Ascending aorta (tissue), 2 donors: ENCODE results near the gene KRTAP12-1. TPM values are rescaled to one million over a fixed set of nuclear protein-coding genes. Genes with fewer than 3 reads are reported as not detected.

Experiments used
- DNase-seq, 2 donors: peaks; one replicate each; pipeline ENCODE4 v3.0.0-alpha.2; 2019; ENCODE audit warnings: low spot score in 2 of 2
- H3K27ac ChIP-seq, 2 donors: fragments of 200-600 bp; sonication (generic); one replicate each; pipeline ENCODE4 v1.5.1; 2016 to 2017; ENCODE audit warnings: mild to moderate bottlenecking in 1 of 2
- H3K27me3 ChIP-seq: fragments of 200-600 bp; sonication (generic); one replicate; pipeline ENCODE4 v1.5.1; 2017
- H3K36me3 ChIP-seq, 2 donors: fragments of 200-600 bp; sonication (generic); one replicate each; pipeline ENCODE4 v1.5.1; 2016
- H3K4me1 ChIP-seq, 2 donors: fragments of 200-600 bp; sonication (generic); one replicate each; pipeline ENCODE4 v1.5.1; 2016 to 2017; ENCODE audit warnings: mild to moderate bottlenecking in 1 of 2
- H3K4me3 ChIP-seq, 2 donors: fragments of 200-600 bp; sonication (generic); one replicate each; pipeline ENCODE4 v1.5.1; 2016 to 2017; ENCODE audit warnings: mild to moderate bottlenecking in 1 of 2
- H3K9me3 ChIP-seq, 2 donors: fragments of 200-600 bp; sonication (generic); one replicate each; pipeline ENCODE4 v1.5.1; 2016
- intact Hi-C: fragments of 100-400 bp; cut with DNase I; formaldehyde crosslinking; loops from one replicate; pipeline ENCODE4 v1.15.1; 2023
- total RNA-seq: library from RNA; depleted of rRNA; stranded (reverse); fragments of >200 nt; gene quantifications from one replicate; pipeline ENCODE4 v1.1.0, GENCODE V29; 2016
- TF ChIP-seq, protein P1 (sequence below), 3 experiments: fragments of 200-600 bp in 2 of 3; fragments of 450-650 bp in 1 of 3; sonication (generic) in 2 of 3; IDR thresholded peaks; one replicate each; pipeline ENCODE4 v1.5.1; 2016 to 2019; ENCODE audit warnings: antibody characterized with exemption in 3 of 3, mild to moderate bottlenecking in 1 of 3, moderate library complexity in 1 of 3

Gene KRTAP12-1
- total RNA-seq, 1 donor from 2014 or later: not detected

DNA sequence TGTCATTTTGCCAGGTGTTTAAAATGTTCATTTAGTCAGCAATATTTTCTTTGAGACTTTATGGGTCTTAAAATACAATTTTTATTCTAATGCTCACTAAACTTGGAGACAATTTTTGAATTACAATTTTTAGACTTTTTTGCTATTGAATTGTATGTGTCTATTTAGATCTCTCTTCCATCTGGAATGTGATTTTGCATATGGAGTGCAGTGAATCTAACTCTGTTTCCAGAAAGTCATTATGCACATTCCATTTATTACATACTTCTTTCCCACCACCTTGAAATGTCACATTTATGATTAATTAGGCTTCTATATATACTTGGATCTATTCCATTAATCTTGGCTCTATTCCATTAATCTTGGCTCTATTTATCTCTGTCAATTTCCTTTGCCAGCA, 35.0 kb upstream of the KRTAP12-1 start:
- no peak overlapping the region for H3K4me3 ChIP-seq
- TF ChIP-seq, protein P1, sequence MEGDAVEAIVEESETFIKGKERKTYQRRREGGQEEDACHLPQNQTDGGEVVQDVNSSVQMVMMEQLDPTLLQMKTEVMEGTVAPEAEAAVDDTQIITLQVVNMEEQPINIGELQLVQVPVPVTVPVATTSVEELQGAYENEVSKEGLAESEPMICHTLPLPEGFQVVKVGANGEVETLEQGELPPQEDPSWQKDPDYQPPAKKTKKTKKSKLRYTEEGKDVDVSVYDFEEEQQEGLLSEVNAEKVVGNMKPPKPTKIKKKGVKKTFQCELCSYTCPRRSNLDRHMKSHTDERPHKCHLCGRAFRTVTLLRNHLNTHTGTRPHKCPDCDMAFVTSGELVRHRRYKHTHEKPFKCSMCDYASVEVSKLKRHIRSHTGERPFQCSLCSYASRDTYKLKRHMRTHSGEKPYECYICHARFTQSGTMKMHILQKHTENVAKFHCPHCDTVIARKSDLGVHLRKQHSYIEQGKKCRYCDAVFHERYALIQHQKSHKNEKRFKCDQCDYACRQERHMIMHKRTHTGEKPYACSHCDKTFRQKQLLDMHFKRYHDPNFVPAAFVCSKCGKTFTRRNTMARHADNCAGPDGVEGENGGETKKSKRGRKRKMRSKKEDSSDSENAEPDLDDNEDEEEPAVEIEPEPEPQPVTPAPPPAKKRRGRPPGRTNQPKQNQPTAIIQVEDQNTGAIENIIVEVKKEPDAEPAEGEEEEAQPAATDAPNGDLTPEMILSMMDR (IDR thresholded peaks at IDR 0.05): no peak
- intact Hi-C loops: no loop called here
- no peaks in the 10 kb centered on the region for H3K36me3 ChIP-seq
- no peak for DNase-seq
- no peak overlapping the region for H3K27ac ChIP-seq
- no peaks in the 10 kb centered on the region for H3K4me1 ChIP-seq
- H3K27me3 ChIP-seq: peaks cover 4% of the 10 kb centered on the region
- H3K9me3 ChIP-seq: no peaks in the 10 kb centered on the region

DNA sequence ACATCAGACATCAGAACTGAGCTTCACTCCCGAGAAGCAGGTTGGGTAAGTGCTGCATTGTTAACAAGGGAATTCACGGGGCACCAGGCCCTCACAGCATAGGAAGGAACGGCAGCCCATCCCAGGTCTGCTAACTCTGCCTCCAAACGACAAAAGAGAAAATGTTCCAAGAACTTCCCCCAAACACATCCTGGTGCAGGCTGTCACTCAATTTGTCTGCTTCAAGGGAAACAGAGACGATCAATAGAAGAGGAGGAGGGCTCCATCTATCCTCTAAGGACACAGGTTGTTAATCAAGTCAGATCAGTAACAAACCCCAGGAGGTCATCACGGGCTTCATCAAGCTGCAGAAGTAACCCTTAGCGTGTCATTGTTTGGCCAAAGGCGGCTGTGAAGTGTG, 32.9 kb upstream of the KRTAP12-1 start:
- no peaks in the 10 kb centered on the region for H3K36me3 ChIP-seq
- no peaks in the 10 kb centered on the region for H3K4me1 ChIP-seq
- DNase-seq: peak in 1 of 2 donors; percentile 30
- H3K27ac ChIP-seq: no peak overlapping the region
- peaks cover 16% of the 10 kb centered on the region for H3K27me3 ChIP-seq
- no peak overlapping the region for H3K4me3 ChIP-seq
- no peaks in the 10 kb centered on the region for H3K9me3 ChIP-seq
- TF ChIP-seq, protein P1 (IDR thresholded peaks at IDR 0.05): no peak
- intact Hi-C loops: no loop called here

DNA sequence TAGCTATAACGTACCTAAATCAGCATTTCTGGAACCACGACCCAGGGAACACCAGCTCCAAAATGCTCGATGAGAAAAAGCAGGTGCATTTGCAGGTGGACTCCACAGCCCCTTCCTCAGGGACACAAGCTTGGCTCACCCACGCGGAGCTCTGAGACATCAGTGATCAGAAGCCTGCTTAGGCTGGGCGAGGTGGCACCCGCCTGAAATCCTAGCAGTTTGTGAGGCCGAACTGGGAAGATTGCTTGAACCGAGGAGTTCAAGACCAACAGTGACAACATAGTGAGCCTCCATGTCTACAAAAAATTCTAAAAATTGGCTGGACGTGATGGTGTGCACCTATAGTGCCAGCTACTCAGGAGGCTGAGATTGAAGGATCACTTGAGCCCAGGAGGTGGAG, 31.9 kb upstream of the KRTAP12-1 start:
- DNase-seq: peak in 1 of 2 donors; percentile 28
- TF ChIP-seq, protein P1 (IDR thresholded peaks at IDR 0.05): no peak
- intact Hi-C loops: no loop called here
- Histone ChIP-seq H3K9me3 (no peaks in the 10 kb centered on the region), H3K27ac (no peak overlapping the region), H3K27me3 (peaks cover 18% of the 10 kb centered on the region), H3K4me3 (no peak overlapping the region), H3K36me3 (no peaks in the 10 kb centered on the region), H3K4me1 (no peaks in the 10 kb centered on the region)

DNA sequence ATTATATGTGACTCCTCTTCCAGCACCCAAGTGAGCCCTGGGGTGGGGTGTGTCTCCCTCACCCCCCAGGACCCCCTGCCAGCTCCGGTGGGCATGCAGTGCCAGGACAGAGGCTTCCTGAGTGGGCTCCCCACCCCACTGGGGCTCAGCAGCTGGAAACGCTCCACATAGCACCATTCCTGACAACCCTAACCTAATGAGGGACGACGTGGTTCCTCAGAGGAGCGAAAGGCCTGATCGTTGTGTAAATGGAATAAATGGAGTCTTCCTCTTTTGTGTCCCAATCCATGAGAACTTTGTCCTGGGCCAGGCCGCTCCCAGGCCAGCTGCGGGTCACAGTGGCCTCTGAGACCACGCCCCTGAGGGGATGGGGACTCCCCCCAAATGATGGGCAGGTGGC, 31.2 kb upstream of the KRTAP12-1 start:
- no peak overlapping the region for H3K27ac ChIP-seq
- H3K4me3 ChIP-seq: no peak overlapping the region
- TF ChIP-seq, protein P1 (IDR thresholded peaks at IDR 0.05): no peak
- H3K27me3 ChIP-seq: peaks cover 22% of the 10 kb centered on the region
- no peaks in the 10 kb centered on the region for H3K9me3 ChIP-seq
- intact Hi-C loops: no loop called here
- H3K4me1 ChIP-seq: no peaks in the 10 kb centered on the region
- peak in 1 of 2 donors; percentile 19 for DNase-seq
- no peaks in the 10 kb centered on the region for H3K36me3 ChIP-seq

DNA sequence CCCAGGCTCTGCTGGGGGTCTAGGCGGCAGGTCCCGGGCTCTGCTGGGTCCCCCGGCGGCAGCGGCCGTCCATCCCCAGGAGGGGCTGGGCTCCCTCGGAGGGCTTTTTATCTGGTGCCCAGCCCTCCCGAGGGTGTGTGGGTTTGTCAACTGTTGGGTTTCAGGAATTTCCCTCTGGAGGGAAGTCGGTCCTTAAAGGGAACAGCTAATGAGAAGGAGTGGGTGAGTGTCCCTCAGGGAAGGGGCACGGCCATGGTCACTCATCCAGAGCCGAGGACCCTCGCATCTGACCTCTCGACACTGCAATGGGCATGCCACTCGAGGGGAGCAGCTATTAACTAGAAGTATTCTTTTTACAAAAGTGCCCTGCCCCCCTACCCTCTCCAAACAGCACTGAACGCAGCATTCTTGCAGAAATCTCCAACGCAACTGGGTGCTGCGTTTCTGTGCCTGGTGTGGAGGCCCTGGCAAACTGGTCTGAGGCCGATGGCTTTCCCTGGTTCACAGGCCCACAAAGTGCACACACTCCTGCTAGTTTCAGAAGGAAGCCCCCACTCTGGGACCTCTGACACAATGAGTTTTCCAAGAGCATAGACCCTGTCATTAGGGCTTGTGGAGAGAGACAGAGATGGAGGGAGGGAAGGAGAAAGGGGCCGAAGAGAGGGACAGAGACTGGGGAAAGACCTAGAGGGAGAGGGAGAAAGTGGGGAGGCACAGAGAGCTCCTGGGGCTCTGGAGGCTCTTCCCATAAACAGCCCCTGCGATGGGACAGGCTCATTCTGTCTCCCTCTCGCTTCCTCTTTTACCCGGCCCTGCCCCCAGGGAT, 30.5 kb upstream of the KRTAP12-1 start:
- intact Hi-C loops: no loop called here
- no peaks in the 10 kb centered on the region for H3K36me3 ChIP-seq
- no peaks in the 10 kb centered on the region for H3K4me1 ChIP-seq
- no peak overlapping the region for H3K27ac ChIP-seq
- H3K4me3 ChIP-seq: no peak overlapping the region
- H3K9me3 ChIP-seq: no peaks in the 10 kb centered on the region
- TF ChIP-seq, protein P1 (IDR thresholded peaks at IDR 0.05): no peak
- peak in 1 of 2 donors; percentile 37 for DNase-seq
- peaks cover 22% of the 10 kb centered on the region for H3K27me3 ChIP-seq
